ENCODE data around the gene GFY.
A peak's percentile ranks its signal among the peaks of the same experiment; 100 is the strongest.

GRCh38 chr19:49473868-49474541, 48.8 kb downstream of the GFY start, which contains the start of gene FLT3LG:
- TF ChIP-seq CTCF (tag by site-specific recombination; IDR thresholded peaks at IDR 0.05) = peak; percentile 97
- no peak for TF ChIP-seq RBAK (tag by site-specific recombination; IDR thresholded peaks at IDR 0.05)
- TF ChIP-seq TSHZ1 (tag by site-specific recombination; IDR thresholded peaks at IDR 0.05; ENCODE audit: borderline replicate concordance) = no peak
- no peak for TF ChIP-seq ZNF776 (tag by site-specific recombination; IDR thresholded peaks at IDR 0.05; ENCODE audit: borderline replicate concordance)
- peak; percentile 86 for TF ChIP-seq ZBTB8A (tag by site-specific recombination; IDR thresholded peaks at IDR 0.05)
- no peak for TF ChIP-seq ZNF585B (tag by site-specific recombination; IDR thresholded peaks at IDR 0.05)
- no peak for TF ChIP-seq ZNF311 (tag by site-specific recombination; IDR thresholded peaks at IDR 0.05; ENCODE audit: borderline replicate concordance)
- TF ChIP-seq ZNF133 (tag by site-specific recombination; IDR thresholded peaks at IDR 0.05) = 0 out of 2 replicates have a peak, but pooled peaks have one; percentile 7
- TF ChIP-seq ZNF155 (tag by site-specific recombination; IDR thresholded peaks at IDR 0.05) = no peak
- 0 out of 2 replicates have a peak, but pooled peaks have one; percentile 39 for TF ChIP-seq ZNF391 (tag by site-specific recombination; IDR thresholded peaks at IDR 0.05; ENCODE audit: borderline replicate concordance, low read depth)
- no peak for TF ChIP-seq ZBTB21 (tag by site-specific recombination; IDR thresholded peaks at IDR 0.05)
- no peak for TF ChIP-seq ZNF571 (tag by site-specific recombination; IDR thresholded peaks at IDR 0.05)
